Glomerular endothelial cell (primary cell): ENCODE results near the gene RNLS. TPM values are rescaled to one million over a fixed set of nuclear protein-coding genes. Genes with fewer than 3 reads are reported as not detected.
"Not testable (repeated sequence)": the region's sequence is repeated elsewhere in the genome, so short reads cannot be mapped to it uniquely, and the experiment has no call there.

ENCODE experiments used
- DNase-seq: peaks from one replicate; pipeline ENCODE4 v3.0.0-alpha.2; 2011; ENCODE audit warnings: low read depth, low spot score; ENCODE audit errors: extremely low read depth
- total RNA-seq: library from RNA; depleted of rRNA; stranded (reverse); fragments of >200 nt; gene quantifications from 2 replicates; pipeline ENCODE4 v1.2.3, GENCODE V29; 2015

The RNLS gene
- total RNA-seq, 1 donor from 2014 or later: 1.5 TPM

DNA sequence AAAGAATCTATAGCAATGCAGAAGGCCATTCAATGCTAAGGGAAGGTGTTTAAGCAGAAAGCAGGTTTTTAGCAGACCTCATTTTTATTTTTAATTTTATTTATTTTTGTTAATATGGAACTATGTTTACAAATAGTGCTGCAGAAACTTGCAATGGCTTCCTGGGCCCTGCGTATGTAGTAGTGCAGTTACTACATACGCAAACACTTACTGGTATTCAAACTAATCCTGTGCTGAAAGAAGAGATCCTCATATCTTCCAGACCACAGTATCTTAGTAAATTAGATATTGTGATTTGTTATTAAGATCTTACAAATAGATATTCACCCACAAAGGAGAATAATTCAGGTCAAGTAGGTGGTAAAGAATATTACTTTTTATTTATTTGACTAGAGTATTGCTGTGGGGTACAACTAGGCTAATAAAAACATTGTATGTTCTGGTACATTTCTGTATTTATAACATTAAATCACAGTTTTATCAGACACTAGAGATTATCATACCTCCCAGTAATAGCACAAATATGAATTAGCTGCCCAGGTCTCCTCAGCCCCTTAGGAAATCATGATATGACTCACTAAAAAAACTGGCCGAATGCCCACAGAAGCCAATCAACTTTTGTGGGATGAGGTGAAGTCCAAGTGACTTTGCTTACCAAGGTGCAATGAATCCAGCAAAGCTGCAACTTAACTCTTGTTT, 57.6 kb downstream of the RNLS start:
- peak; percentile 34 for DNase-seq

DNA sequence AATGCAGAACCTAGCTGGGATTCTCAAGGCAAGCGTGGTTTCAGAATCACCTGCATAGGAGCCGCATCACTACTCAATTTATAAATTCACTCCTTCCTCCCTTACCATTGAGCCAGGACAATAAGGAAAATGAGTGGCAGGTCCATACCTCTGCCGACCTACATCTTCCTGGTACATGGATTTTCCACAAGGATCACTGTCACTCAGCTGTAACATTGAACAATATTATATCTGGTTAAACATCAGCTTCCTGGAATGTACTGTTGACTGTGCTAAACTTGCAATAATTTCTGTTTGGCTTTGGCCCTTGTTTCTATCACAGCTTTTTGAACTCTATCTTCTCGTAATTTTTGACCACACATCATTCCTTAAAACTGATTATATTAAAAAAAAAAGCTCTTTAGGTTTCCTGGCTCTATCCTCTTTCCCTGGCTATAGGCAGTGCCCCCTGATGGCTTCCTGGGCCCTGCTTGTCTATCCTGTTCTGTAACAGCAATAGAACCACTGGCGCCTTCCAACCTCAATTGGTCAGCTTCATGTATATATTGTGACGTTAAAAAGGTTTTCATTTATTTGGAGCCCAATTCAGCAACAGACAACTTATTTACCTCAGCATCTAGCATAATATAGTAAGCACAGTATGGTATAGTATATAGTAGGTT, 59.2 kb downstream of the RNLS start:
- no peak for DNase-seq

DNA sequence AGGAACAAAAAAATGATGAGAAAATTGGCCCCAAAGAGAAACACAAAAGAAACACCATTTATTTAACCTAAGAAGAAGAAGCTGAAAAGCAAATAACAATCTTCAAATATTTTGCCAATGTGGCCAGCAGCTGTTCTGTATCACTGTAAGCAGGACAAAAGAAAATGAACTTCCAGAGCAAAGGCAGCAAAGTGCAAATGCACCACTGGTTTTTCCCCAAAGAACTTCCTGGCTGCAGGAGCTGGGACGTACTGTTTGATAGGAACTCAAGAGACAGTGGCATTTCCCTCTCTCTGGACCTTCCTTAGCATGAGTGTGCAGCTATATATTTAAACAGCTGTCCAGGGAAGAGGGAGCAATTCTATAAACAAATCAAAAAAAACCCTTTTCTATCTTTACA, 60.4 kb downstream of the RNLS start:
- DNase-seq: no peak

DNA sequence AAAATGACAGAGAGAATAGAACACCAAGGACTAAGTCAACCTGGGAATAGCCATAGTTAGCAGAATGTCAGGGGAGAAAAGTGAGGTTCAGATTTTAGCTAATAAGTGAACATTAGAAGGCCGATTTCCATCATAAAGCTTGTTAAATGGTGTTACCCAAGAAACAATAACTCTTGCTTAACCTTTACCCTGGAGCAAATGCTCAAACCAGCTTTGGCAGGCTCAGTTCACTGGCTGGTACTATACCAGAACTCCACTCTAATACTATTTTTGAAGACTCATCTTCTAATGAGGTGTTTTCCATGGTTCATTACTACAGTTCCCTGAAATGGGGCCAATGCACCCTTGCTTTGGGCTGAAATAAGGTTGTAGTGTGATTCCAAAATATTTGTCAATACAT, 61.3 kb downstream of the RNLS start:
- DNase-seq: no peak

DNA sequence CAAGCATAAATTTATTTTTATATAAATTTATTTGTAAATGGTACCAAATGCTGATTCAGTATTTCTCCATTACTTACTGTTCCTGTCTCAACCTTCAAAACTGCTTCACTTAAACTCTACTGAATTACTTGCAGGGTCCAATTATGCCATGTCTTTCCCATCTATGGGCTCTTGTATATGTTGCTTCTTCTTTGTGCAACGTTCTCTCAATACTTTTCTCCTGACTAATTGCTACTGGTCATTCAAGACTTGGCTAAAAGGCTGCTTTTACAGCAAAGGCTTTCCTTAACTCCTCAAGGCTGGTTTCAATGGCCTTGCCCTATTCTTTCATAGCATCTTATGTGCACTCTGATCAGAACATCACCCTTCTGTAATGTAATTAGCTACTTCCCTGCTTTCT, 67.9 kb downstream of the RNLS start:
- no peak for DNase-seq

DNA sequence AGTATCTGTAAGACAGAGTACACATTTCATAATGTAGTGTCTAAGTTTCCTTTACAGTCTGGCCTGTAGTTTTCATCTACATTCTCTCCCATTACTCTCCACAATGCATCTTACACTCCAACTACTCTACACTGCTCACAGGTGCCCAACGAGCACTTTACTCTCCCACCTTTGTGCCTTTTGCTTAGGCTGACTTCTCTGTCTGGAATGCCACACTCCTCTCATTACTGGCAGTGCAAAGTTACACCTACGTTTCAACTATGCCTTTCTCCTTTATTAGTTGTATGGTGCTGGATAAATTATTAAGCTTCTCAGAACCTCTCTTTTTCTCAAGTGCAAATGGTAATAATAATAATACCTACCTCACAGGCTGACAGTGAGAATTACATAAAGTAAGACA, 70.5 kb downstream of the RNLS start:
- DNase-seq: no peak

DNA sequence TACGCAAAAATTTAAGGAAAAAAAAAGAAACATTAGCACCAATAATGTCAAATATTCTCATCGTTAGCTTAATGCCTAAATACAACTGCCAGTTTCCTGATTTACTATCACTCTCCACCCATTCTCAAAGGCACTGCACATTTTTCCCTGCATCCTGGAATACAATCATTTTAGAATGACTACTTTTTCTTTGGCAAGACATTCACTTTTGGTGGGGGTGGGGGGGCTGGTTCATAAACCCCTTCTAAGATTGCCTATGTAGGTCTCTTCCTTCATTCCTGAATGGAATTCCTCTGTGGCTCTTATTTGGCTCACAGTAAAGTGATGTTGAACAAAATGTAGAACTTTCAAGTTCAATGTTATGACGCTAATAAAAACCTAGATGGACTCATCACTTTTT, 74.3 kb downstream of the RNLS start:
- DNase-seq: no peak

DNA sequence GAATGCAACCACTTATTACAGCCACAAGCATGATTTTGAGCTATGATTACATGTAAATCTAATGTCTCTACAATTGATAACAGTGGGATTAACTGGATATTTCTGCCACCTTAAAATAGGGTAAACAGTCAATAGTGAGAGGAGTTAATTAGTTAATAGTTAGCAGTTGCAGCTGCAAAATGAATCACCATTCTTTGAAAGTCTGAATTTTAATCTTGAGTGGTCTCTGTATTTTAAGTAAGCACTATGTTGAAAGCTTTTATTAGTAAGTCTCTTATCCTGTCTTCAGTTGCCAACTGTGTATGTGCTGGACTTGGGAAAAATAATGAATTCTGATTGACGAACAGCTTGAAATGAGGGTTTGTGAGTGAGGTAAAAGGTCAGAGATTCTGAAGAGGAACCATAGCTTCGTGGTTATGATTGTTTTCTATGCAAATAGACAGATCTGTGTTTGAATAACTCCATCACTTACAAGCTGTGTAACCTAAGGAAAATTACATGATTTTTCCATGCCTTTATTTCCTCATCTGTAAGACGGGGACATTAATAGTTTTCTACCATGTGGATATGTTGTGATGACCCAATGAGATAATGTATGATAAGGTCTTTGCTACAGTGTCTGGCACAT, 75.2 kb downstream of the RNLS start:
- no peak for DNase-seq

DNA sequence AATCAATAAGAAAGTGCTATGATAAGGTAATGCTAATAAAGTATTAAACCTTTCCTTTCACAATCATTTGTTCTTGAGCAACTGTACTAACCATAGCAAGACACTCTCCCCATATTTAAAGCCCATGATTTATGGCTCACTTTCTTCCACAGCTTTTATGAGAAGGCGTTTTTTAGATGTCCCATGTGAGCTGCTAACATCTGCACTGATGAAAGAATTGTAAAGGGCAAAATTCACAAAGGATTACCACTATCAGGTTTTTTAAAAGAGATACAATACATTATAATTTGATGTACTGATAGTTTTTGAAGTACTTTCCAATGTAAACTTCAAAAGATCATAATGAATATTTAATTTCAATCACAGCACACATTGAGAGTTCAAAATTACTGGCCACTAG, 75.7 kb downstream of the RNLS start:
- no peak for DNase-seq

DNA sequence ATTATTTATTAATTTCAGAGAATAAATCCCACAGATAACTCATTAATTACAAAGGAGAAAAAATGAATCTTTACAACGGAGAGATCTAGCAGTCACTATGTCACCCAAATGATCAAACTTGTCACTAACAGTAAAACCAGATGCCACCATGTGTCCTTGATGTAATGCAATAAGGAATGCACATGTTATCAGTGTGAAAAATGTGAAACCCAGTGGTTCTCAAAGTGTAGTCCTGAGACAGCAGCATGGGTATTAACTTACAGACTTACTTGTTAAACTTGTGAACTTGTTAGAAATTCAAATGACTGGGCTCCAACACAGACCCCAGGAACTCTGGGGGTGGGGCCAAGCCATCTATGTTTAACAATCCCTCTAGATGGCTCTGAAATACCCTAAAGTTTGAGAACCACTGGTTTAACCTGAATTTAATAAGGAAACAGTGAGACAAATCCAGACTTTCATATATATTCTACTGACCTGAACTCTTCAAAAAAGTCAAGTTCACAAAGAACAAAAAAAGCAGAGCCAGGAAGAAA, 77.4 kb downstream of the RNLS start:
- DNase-seq: no peak

DNA sequence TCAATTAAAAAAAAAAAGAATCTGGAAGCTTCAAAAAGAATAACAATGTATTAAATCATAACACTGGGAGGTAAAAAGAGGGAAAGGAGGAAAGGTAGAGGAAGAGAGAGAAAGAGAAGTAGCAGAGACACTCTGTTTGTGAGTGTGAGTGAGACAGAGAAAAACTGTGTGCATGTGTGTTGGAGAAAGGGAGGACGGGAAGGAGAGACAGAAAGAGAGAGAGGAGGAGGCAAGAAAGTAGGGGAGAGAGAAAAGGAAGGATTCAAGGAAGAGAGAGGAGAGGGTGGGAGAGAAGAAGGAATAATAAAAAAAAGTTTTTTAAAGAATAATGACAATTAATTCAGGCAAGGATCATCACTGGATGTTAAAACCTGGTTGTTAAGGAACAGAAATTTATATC, 77.9 kb downstream of the RNLS start:
- no peak for DNase-seq

DNA sequence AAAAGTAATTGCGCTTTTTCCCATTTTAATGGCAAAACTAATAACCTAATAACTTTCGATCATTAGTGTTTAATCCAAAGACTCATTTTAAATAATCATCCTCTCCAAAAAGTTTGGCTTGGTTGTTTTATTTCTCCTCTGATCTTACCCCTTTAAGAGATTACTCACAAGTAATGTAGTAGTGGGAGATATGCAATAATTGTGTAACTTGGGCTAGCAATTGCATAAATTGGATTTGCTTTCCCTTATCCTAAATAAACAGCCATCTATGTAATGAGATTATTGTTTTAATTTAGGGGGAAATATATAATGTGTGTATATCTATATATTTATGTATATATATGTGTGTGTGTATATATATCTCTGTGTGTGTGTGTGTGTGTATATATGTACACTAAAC, 82.5 kb downstream of the RNLS start:
- DNase-seq: no peak

DNA sequence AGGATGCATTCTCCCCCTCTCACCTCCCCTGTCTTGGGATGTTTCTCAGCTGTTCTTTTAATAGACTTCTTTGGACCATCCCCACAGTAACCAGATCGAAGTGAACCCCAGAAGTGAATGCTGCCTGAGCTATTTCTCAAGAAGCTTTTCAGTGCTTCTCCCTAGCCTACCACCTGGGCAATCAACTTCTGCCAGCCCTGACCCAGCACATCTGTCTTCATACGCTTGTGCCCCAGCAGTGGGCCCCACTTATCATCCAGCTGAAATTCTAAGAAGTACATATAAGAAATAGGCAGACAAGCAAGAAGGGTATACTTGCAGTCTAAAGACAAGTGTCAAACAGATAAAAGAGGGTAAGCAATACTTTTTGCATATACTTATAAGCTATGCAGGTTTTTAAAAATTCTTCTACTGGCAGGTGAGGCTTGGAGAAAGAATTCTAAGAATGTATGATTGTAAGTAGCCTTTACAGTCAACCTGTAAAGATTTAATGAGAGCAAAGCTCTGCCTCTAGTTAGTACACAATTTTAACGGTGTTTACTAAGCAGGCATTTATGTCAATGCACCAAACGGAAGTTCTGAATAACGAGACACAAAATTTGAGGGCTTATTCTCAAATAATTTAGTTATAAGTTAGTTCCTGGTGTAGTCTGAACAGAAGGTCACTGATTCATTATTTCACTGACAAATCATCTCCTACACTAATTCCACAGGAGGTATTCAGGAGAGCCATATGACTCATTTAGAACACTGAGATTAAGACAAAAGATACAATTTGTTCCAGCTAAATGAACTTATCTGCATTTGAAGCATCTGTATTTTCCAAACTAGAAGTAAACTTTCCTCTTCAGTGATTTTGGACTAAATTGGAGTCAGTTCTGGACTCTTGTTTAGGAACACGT, 83.3 kb downstream of the RNLS start:
- DNase-seq: peak; percentile 4

DNA sequence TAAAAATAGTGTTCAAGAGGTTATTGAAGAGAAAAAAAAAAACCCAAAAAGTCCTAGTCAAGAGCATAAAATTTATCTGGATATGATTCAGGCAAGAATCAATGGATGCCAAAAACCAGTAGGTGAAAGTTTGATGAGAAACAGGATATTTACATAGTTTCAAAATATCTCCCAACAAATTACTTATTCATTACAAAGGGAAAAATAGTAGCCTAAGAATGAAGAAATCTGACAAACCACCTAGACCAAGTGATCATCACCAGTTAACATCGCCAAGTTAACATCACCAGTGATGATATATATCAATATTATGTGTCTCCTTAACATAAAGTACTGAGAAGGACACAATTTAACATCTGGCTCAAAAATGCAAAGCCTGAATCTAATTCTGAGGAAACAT, 85.2 kb downstream of the RNLS start:
- no peak for DNase-seq

DNA sequence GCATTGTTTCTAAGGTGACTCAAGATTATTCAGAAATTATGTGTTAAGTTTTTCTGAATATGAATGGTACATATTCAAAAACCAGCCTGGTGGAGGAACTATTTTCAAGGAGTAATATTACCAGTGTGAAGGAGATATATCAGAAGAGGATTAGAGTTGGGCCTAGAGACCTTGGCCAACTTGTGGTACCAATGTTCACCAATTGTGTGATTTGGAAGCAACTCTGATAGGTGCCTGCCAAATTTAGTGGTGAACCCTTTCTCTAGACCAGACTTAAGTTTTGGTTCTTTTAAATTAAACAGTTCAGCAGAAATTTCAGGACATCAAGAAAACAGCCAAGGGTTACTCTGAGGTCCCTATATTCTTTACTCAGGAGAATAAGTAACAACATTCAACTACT, 88.6 kb downstream of the RNLS start:
- DNase-seq: no peak

DNA sequence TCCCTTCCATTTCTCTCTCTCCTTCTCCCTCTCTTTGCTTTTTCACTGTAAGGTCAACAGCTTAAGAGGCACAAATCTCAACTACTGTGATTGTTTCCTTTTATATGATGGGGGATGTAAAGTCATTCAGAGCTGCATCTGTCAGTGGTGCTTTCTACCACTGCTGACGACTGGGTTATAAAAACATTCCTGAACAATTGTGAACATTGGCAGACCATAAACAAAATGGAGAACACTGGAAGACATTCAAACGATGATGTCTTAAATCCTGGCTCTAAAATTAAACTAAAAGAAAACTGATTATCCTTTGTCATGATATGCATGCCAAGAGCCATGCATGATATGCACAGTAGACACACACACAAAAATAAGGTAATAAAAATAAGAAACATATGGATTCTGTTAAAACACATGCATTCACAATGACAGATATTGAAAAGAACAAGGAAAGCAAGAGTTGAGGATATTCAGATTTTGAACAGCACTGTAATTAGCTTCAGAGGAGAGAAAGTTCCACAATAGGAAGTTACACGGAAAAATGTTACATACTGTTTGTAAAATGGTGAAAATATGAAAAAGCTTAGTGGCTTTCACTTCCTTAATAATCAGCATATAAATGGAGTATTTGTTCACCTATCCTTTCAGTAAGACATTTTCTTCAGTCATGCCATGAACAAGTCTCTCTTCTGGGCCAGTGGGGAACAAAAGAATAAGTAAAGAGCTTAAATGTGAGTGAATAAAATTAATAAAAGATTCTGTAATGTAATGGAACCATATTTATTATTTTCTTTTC, 89.2 kb downstream of the RNLS start:
- DNase-seq: no peak

DNA sequence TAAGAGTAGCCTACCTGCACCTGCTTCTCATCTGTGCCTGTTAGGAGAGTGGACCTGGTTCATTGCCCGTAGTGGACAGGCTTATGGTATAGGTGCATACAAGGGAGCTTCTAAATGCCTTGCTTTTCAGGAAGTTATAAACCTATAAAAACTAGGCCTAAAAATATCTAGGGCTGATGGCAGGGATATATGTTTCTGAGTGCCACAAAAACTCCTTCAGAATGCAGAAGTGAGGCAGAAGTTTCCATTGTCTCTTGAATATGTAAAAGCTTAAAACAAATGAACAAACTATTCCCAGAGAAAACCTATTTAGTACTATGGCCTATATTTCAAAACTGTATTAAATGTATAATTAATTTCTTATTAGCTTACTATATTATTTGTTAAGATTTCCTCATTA, 91.8 kb downstream of the RNLS start:
- DNase-seq: no peak

DNA sequence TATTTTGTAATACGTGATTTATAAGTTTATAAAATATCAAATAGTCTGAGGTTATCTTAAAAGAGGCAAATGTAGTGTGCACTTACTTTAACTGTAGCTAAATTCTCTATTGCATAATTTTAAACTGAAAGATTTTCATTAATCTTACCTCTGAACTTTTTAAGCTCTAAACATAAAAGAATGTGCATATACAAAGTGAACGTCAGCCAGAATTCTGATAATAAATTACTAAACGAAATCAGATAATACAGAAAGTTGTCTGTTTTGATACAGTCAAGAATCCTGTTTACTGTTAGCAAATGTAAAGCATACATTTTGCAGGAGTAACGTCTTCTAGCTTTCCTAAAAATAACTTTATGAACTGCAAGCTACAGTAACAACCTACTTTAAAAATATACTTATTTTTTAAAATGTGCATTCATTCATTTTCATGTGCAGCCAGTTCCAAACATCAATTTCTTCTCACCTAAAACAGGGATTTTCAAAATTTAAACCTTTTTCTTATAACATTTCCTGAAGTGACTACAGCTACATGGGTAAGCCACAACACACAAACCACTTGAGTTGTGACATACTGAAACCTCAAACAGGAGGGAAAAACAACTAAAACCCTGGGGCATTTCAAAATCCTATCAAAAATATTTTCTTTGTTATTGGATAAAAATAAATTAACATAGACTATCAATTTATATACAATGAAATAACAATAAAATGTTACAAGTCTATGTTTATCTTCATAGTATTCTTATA, 92.7 kb downstream of the RNLS start:
- no peak for DNase-seq

DNA sequence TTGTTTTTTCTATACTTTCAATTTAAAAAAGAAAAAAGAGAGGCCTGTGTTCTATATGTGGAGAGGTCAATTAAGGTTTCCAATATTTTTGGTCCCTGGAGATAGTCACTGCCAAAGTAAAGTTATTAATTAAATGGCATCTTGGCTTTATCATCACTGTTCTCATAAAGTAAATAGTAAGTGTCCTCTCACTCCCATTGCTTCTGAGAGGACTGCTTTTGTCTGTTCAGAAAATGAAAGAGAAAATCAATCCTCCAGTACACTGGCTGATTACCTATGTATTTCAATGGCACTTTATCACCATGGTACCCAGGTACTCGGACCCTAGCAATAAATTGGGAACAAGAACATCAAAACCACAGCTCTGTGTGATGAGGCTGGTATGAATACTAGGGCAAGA, 94.0 kb downstream of the RNLS start:
- DNase-seq: no peak

DNA sequence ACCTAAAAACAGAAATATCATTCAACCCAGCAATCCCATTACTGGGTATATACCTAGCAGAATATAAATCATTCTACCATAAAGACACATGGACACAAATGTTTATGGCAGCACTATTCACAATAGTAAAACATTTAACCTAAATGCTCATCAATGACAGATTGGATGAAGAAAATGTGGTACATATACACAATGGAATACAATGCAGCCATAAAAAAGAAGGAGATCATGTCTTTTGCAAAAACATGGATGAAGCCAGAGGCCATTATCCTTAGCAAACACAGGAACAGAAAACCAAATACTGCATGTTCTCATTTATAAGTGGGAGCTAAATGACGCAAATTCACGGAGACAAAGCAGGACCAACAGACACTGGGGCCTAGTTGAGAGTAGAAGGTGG, 96.3 kb downstream of the RNLS start:
- not testable (repeated sequence) for DNase-seq
